ENCODE data around the gene SUSD1.

DNA sequence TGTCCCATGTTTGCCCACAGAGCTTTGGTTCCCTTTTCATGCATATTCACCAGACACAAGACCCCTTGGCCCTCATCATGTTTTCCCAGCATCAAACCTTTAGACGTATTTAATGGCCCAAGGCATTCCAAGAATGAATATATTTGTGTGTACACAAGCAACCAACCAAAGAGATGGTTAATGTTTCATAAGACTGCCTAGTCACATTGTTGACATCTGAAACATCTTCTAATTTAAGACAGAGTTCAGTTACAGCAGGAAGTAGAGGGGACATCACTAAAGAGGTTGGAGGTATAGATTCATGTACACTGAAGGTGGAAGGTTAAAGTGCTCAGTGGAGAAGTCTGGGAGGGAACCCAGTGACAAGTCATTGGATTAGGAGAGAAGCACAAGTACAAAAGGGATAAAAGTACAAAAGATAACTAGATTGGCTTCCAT lies 49.1 kb downstream of the SUSD1 start:
- TF ChIP-seq POLR2A (IDR thresholded peaks at IDR 0.05) (no peak), CTCF (IDR thresholded peaks at IDR 0.05) (no peak)
